HG03442 (cell line): ENCODE results near the gene SEZ6.

ENCODE experiments used
- ATAC-seq: cut with Tn5 transposase; IDR thresholded peaks from one replicate; pipeline ENCODE4 v1.9.1; 2021; ENCODE audit warnings: mild to moderate bottlenecking, moderate library complexity; ENCODE audit not compliant: unreplicated experiment

Gene SEZ6

GRCh38 chr17:29005936-29006511, at the start of gene SEZ6:
Gene SEZ6, minus strand, starts transcription at chr17:29006033. Its CDS starts 164 bp downstream, at chr17:29005869.
- ATAC-seq, result no peak

- no peak for ATAC-seq
Measured at GRCh38 chr17:29054835-29055234, 49.0 kb upstream of the SEZ6 start.

GRCh38 chr17:29051731-29052130, 45.9 kb upstream of the SEZ6 start:
- ATAC-seq, result no peak

GRCh38 chr17:29051194-29051593, 45.4 kb upstream of the SEZ6 start:
- no peak for ATAC-seq

GRCh38 chr17:29050176-29050575, 44.3 kb upstream of the SEZ6 start:
- no peak for ATAC-seq

- no peak for ATAC-seq
Measured at GRCh38 chr17:29049541-29050145, 43.8 kb upstream of the SEZ6 start.

- ATAC-seq, result no peak
Measured at GRCh38 chr17:29048440-29049368, 42.9 kb upstream of the SEZ6 start.

GRCh38 chr17:29046473-29046839, 40.6 kb upstream of the SEZ6 start:
- no peak for ATAC-seq

GRCh38 chr17:29045734-29046472, 40.1 kb upstream of the SEZ6 start:
- no peak for ATAC-seq

GRCh38 chr17:29045026-29045425, 39.2 kb upstream of the SEZ6 start:
- no peak for ATAC-seq

- no peak for ATAC-seq
Measured at GRCh38 chr17:29043539-29044145, 37.8 kb upstream of the SEZ6 start.

- no peak for ATAC-seq
Measured at GRCh38 chr17:29042679-29043538, 37.1 kb upstream of the SEZ6 start, which contains the start of gene PIPOX. Gene PIPOX, plus strand, starts transcription at chr17:29043141. Its CDS starts 85 bp downstream, at chr17:29043226.

- no peak for ATAC-seq
Measured at GRCh38 chr17:29042026-29042678, 36.3 kb upstream of the SEZ6 start.

- no peak for ATAC-seq
Measured at GRCh38 chr17:29041571-29041970, 35.7 kb upstream of the SEZ6 start.

- ATAC-seq, result no peak
Measured at GRCh38 chr17:29041091-29041490, 35.3 kb upstream of the SEZ6 start.

GRCh38 chr17:29039764-29040598, 34.1 kb upstream of the SEZ6 start:
- no peak for ATAC-seq

GRCh38 chr17:29038085-29038795, 32.4 kb upstream of the SEZ6 start:
- ATAC-seq, result no peak

- ATAC-seq, result no peak
Measured at GRCh38 chr17:29037739-29038084, 31.9 kb upstream of the SEZ6 start.
